LHCN-M2 (cell line): ENCODE data around the gene ZFAND3. TPM values are rescaled to one million over a fixed set of nuclear protein-coding genes. Genes with fewer than 3 reads are reported as not detected.

Experiments used
- DNase-seq: peaks from one replicate; pipeline ENCODE4 v3.0.0-alpha.2; 2012; ENCODE audit warnings: low read depth
- total RNA-seq: library from RNA; depleted of rRNA; stranded (reverse); fragments of >200 nt; gene quantifications from 2 replicates; pipeline ENCODE4 v1.2.3, GENCODE V29; 2014

The ZFAND3 gene
- total RNA-seq, 1 experiment from 2014 or later, result 19.9 TPM

DNA sequence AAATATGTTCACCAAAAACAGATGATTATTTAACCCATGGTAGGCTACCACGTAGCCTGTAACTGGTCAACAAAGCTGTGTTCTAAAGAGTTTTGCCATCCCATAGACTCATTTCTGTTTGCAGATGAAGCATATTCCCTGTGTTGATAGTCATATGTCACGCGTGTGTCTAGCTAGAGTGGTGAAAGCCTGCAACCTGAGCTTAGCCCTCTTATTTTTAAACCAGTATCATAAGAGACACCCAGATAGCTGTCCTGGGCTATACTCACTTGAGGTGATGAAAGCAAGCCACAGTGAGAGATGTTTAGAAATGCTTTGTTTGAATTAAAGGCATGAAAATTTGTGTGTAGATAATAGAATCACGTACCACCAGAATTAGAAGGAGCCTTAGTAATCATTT is 307.8 kb downstream of the ZFAND3 start:
- no peak for DNase-seq

DNA sequence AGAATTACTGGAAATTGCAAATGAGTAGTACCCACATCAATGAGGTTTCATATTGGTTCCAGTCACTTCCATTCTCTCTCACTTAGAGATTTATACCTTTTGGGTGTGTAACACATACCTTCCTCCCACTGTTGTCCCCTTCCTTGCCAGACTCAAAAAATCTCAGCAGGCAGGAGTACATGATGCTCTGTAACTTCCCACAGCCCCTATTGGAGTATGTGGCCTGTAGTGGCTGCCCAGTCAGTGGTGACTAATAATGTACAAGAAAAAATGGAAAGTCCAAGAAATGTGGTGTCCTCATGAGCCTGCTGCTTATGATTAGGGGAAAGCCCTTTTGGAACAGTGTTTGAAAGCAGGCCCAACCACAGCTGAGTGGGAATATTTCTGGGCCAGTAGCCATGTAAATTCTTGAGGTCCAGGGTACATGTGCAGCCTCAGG is 312.0 kb downstream of the ZFAND3 start:
- DNase-seq, result peak; percentile 96

DNA sequence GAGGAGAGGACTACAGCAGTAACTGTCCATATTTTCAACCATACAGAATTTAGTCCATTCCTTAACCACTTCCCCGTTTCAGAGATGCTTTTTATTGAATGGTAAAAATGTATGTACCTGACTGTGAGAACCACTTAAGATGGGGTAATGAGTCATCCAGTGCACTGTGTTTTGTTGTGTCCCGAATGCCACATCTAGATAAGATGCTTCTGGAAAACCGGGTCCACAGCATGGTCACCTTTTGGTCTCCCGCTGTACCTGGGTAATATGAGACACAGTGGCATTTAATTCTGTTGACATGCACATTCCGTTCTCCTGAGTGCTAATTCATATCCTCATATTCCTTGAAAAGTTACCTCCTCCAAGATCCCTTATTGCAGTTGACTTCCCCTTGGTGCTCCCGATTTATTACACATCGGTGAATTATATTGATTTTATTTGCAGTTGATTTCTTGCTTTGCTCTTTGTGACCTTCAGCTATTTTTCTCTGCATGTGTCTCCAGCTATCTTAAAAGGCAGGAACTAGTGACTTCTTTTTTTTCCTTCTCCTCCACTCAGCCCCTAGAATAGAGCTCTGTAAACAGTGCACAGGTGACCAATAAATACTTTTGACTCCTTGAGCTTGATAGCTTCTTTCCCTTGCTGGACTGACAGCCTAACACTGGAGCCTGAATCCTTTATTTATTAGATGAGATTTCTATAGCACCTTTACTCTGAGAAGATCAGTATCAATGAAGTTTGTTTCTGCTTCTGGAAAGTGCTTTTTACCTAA is 314.6 kb downstream of the ZFAND3 start:
- no peak for DNase-seq

DNA sequence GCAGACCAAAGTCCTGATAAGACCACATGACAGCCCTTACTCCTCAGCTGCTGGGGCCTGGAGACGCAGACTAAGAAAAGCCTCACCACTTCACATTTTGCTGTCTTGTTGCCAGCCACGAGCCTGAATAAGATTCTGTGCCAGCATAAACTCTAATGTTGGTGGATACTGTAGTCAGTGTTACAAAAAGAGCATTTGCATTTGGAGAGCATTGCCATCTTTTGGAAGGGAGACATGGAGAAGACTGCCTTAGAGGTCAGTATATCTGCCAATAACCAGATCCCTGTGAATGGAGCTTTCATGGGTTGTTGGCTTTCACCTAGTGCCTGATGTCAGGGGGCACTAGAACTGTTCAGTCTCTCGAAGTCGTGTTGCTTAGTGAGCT is 315.2 kb downstream of the ZFAND3 start:
- DNase-seq, result no peak

DNA sequence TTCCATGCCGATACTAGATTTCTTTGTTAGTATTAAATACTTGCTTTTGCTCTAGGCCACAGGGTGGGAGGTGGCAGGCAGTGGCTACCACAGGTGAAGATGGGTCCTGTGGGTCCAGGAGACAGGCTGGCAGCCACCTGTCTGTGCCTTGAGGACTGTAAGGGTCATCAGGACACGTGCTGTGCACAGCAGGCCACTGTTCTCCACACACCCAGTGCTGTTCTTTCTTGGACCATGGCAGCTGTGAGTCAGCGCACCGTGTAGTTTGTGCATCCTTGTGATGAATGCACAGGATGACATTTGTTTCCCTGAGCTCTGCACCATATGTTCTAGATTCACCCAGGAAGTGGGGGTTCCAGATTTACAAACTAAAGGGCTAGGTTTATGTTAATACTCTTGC is 317.0 kb downstream of the ZFAND3 start:
- DNase-seq, result peak; percentile 39

DNA sequence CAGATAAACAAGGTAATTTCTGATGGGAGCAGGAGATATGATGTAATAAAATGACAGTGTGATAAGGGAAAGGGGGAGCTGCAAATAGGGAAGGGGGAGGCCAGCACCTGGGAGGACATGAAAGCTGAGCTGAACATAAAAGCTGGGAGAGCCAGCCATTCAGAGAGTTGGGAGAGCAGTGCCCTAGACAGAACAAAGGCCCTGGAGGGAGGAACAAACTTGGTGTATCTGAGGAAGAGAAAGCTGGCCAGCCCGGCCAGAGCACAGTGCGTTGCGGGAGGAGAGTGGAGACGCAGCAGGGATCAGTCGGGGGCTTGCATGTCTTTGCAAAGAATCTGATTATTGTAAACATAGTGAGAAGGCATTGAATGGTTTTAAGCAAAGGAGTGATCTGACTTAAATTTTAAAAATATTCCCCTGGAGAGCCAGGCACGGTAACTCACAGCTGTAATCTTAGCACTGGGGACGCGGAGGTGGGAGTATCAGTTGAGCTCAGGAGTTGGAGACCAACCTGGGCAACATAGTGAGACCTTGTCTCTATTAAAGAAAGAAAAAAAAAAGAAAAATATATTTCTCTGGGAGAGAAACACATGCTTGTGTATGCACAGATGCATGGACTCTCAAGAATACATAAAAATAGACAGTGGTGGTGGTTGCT is 318.2 kb downstream of the ZFAND3 start:
- no peak for DNase-seq

DNA sequence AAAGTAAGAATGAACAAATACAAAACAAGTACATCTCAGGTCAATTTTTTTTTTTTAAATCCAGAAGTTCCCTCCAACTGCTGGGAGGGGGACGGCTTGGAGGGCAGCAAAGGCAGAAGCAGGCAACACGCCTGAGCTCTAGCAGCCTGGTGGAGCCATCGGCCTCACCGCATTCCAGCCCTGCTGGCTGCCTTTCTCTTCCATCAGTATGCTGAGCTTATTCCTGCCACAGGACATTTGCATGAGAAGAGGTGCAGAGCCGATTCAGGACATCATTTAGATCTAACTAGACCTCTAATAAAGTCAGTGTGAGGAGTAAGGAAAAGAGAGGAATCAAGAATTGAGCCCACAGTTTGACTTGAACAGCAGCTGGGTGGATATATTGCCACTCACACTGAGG is 318.8 kb downstream of the ZFAND3 start:
- DNase-seq, result no peak

DNA sequence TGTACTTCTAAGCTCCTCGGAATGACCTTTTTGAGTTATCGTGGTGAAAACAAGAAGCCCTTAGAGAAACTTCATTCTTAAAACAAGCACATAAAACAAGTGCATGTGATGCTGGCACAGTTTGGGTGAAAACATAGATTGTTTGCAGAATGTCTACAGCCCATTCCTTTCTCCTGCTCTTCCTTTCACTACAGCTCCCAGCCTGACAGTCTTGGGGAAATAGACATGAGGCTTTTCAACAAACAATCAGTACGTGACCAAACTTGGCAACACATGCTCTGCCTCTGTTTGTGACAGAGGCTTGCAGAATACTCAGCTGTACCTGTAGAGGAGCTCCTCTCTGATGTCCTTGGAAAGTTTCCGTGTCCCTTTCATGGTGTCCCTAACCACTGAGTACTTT is 321.6 kb downstream of the ZFAND3 start:
- no peak for DNase-seq

DNA sequence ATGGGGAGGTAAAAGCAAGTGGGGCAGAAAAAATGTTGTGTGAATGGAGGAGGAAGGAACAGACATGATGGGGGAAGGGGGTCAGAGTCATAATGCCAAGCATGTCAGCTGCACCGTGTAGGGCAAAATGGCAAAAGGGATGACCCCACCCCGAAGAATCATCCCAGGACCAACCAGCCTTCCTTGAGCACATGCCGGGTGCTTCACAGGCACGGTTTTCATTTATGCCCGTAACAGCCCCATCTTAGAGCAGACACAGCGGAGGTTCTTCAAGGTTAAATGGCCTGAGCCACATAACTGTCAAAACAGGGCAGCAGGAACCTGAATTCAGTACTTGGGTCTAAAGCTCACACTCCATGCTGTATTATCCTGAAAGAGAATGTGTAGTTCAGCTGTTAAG is 322.2 kb downstream of the ZFAND3 start:
- DNase-seq, result no peak

DNA sequence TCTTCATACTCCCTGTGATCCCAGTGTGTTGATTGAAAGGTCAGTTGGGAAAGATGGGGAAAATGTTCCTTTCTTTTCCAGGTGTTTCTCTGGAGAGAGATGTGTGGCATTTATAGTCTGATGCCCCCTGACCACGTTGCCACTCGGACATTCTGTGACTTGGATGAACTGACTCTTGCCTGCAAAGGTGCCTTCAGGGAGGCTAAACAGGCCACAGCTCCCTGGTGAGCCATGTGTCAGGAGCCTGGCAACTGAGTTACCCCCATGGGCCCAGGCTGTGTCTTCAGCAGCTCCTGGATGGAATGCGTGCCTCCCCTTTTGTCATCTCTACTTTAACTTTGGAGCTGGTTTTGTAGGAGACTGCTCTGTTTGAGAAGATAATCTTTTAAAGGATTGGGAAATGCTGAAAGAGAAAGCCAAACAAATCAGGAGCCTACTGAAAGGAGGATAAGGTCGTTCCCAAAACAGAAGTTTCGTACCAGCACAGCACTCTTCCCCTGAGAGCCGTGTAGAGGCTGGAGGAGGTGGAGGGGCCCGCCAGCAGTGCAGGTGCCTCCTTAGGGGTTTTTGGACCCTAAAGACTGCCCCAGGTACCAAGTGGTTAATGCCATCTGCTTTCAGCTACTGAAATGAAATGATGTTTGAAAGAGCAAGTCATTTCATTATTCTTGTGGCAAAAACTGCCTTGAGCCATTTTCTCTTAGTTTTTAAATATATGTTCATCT is 322.8 kb downstream of the ZFAND3 start:
- DNase-seq, result no peak

DNA sequence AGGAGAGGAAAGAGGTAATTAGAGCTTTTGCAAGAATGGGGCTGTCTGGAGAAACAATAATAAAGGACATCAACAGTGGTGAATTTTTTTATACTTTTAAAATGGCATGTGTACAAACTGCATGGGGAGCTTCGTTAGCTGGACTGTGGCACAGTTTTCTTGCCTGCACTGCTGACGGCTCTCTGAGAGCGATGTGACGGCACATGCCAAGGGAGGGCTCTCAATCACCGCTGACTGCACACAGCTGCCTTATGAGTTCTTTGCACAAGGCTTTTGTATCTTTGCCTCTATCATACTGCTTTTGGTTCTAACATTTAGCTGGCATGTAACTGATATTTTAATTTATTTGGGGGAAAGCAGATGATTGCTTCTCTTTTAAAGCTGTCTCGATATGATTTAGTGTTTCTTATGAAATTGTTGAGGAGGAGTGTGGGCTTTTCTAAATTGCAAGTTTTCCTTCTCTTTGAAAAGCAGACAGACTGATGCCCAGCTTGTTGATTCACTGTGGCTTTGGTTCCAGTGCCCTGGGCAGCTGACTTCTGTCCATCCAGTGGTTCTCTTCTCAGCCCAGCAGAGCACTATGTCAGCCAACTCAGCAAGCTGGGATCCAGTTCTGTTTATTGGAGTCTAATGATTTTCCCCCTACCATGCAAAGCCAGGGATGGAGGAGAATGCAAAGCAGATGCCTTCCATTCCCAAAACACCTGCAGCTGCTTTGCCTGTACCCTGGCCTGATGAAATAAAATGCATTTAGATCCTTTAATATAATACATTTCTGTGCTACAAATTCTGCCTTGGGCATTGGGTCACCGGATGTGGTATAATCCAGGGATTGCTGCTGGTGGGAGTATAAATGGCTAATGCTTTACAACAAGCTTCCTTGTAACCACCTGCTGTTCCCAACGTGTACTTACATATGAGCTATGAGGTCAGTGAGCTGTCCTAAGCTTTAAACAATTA is 323.9 kb downstream of the ZFAND3 start:
- DNase-seq, result peak; percentile 66

DNA sequence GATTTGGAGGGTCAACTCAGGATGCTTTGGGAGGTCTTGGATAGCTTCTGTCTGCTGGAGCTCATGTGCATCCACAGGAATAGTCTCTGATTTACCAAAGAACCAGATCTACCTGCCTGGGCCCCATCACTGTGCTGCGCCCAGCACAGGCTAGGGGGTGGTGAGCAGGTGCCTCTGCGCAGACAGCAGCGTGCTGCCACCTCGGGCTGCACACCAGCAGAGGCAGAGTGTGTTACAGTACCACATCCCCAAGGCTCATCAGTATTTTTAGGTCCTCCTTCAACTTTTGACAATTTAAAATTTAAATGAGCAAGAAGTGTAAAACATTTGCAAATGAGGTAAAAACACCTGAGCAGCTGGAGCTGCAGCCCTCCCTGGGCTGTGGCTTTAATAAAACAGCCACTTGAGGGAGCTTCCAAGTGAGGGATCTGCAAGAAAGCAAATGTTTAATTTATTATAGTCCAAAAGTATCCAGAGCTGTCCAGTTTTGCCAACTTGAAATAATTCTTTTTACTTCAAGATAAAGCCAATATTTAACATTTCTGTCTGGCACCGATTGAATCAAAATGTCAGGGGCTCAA is 324.9 kb downstream of the ZFAND3 start:
- no peak for DNase-seq

DNA sequence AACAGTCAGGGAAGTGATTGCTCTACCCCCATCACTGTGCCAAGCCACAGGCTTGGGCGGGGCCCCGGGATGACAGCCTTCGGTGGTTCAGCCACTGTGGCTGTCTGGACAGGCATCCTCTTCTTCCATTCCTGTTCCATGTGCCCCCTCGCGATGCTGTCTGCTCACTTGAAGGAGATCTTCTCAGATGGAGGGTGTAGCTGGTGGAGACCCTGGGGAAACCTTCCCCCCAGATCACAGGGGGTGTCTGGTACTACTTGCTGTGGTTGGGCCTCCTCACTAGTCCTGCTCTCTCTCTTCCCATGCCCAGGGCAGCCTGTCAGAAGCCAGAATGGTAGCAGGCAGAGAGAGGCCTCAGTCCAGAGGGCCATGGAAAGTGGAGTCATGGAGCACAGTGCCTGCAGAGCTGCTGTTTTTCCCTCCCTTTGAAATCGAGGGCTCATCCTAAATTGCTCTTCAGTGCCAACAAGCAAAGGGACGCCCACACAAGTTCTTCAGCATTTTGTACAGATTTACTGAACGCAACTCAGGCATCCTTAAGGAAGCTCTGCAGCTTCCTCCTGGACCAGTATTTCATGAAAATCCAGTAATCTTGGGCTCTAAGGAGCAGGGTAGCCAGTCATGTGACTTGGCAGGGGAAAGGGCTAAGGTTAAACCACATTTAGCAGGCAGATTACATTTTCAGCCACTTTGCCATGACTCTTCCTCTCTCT is 326.6 kb downstream of the ZFAND3 start:
- DNase-seq, result no peak

DNA sequence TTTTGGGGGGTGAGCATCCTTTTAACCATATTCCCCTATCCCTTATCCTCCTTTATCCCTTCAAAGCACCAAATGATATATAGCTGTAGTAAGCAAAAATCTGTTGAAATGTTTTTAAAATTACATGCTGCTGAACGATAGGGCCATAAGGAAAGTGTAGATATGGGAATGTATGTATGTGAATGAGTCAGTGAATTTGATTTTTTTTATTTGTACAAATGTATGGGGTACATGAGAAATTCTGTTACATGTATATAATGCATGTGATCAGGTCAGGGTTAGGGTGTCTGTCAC is 327.2 kb downstream of the ZFAND3 start:
- no peak for DNase-seq

DNA sequence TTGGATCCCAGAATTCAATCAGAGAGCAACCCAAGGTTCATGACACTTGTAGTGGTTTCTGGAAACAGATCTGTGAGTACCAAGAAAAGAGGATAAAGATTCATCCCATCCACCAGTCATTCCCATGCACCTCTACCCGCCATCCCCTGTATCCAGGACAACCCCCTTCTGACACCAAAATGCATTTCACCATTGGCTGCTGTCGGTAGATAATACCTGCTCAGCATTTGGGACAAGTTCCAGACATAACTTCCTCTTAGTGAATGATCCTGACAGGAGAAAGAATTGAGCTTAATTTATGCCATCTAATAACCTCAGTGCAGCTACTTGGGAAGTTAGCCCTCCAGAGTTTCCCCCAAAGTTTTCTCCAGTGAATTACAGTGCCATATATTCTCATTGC is 329.1 kb downstream of the ZFAND3 start:
- no peak for DNase-seq

DNA sequence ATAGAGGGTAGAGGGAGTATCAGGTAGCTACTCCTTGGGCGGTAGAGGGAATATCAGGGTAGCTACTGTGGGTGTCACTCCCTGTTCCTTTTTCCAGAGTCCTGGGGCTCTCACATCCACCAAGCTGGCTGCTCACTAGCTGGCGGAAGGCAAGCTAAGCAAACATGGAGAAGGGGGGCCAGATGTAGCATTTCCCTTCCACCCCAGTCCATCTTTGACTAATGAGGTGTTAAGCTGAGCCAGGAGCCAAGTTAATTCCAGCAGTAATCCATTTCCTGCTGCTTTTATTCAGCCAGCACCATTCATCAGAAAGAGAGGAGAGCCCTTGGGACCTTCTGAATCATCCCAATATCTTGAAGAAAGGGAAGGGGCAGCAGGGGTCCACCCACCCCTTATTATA is 330.0 kb downstream of the ZFAND3 start:
- DNase-seq, result no peak

DNA sequence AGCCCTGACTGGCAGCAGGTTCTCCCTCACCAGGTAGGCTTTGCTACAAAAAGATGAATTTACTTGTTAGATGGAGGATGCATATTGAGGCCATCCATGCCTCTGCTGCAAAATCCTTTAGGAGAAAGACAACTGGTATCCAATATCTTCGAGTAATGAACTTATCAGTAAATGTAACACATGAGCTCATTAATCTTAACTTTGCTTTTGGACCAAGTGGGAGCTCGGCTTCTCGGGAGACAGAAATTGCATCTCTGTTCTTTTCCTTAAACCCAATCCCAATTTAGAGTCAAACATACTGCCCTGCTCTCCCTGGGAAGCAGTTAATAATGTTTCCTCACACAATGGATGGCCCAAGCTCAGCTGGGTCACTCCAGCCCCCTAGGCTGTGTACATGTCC is 330.5 kb downstream of the ZFAND3 start:
- no peak for DNase-seq

DNA sequence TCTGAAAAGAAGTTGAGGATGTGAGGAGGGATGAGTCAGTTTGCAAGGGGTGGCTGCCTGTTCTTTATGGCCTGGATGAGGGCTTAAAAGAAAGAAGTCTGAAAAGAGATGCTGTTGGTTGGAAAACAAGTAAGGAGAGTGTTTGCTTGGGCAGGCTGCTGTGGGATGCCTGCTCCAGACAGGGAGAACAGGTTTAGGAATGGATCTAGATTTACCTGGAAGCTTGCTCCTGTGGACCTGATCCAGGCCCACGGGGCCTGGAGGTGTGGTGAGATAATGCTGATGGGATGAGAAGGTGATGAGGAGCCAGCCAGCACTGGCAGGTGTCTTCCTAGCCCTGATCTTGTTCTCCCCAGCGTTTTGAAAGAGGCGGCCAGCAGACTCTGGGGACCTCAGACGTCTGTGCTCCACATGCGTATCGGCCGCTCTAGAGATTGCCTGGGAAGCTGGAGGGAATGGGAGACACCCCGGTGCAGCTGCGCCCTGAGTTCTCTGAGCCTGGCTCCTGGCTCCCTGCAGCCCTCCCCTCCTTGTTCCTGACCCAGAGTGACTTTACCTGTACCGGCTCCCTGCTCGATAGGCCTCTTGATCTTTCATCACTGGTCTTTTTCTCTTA is 331.3 kb downstream of the ZFAND3 start:
- no peak for DNase-seq

DNA sequence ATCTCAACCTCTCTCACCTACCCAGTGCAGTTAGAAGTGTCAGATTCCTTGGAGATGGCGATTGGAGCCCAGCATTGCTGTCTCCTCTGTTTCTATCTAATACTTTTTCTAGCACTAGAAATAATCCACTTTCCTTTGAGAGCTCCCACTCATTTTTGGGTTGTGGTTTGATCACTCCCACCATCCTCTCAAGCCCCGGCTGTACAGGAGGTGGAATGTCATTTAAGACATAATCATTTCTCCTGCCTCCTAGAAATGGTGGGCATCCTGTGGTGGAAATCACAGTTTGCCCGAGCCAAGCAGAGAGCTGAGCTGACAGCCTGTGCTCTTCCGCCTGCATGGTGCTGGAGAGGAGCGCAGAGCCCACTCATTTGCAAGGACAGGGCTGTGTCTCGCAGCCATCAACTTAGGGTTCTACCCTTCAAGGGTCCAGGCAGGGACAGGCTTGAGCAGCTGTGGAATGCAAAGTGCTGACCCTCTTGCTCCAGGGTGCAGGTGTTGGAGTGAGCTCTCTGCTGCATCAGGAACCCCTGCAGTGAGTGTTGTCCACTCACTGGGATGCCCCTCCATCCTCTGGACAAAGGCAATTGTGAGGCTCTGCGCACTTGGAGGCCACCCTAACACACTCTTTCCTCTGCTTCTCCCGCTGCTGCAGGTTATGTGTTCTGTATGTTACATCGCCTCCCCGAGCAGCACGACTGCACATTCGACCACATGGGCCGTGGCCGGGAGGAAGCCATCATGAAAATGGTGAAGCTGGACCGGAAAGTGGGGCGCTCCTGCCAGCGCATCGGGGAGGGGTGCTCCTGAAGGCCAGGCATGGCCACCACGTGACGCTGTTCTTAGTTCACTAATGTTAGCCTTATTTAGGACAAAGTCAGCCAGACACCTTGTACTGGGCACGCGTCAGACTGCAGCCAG is 332.3 kb downstream of the ZFAND3 start:
- no peak for DNase-seq
